MV-4-11 (cell line): ENCODE results near the gene RAB31.

Experiments used
- DNase-seq: peaks from one replicate; lab custom pipeline; 2025; lab: John Stamatoyannopoulos, UW

Gene RAB31

GRCh38 chr18:9691235-9691634 is 16.9 kb upstream of the RAB31 start:
- no peak for DNase-seq

GRCh38 chr18:9694174-9694573 is 13.9 kb upstream of the RAB31 start:
- DNase-seq: no peak

GRCh38 chr18:9694952-9695495 is 13.1 kb upstream of the RAB31 start:
- no peak for DNase-seq

GRCh38 chr18:9695605-9696004 is 12.5 kb upstream of the RAB31 start:
- DNase-seq: no peak

- DNase-seq: peak; percentile 52
Measured at GRCh38 chr18:9696112-9696511, 12.0 kb upstream of the RAB31 start.

GRCh38 chr18:9696701-9697100 is 11.4 kb upstream of the RAB31 start:
- no peak for DNase-seq

- no peak for DNase-seq
Measured at GRCh38 chr18:9697121-9697520, 11.0 kb upstream of the RAB31 start.

GRCh38 chr18:9698497-9698896 is 9.6 kb upstream of the RAB31 start:
- no peak for DNase-seq

- peak; percentile 71 for DNase-seq
Measured at GRCh38 chr18:9700261-9700796, 7.8 kb upstream of the RAB31 start.

GRCh38 chr18:9701609-9702349 is 6.3 kb upstream of the RAB31 start:
- peak; percentile 72 for DNase-seq

GRCh38 chr18:9704233-9705118 is 3.6 kb upstream of the RAB31 start:
- DNase-seq: no peak

GRCh38 chr18:9705183-9705829 is 2.8 kb upstream of the RAB31 start:
- DNase-seq: peak; percentile 28

GRCh38 chr18:9706081-9706935 is 1.8 kb upstream of the RAB31 start:
- no peak for DNase-seq

- DNase-seq: peak; percentile 12
Measured at GRCh38 chr18:9707381-9708056, 582 bp upstream of the RAB31 start.

- DNase-seq: no peak
Measured at GRCh38 chr18:9708434-9709303, 568 bp downstream of the RAB31 start.

- DNase-seq: peak; percentile 55
Measured at GRCh38 chr18:9709304-9709877, 1.3 kb downstream of the RAB31 start.

- no peak for DNase-seq
Measured at GRCh38 chr18:9710037-9710436, 1.9 kb downstream of the RAB31 start.

GRCh38 chr18:9711361-9712129 is 3.4 kb downstream of the RAB31 start:
- DNase-seq: peak; percentile 81
